Tibial nerve (tissue), 4 donors: ENCODE results near the gene ILF3.

ENCODE experiments used
- EP300 ChIP-seq, 2 donors: sonication (generic); formaldehyde crosslinking; IDR thresholded peaks; one replicate each; pipeline ENCODE4 v1.6.1; 2017; ENCODE audit warnings: antibody characterized with exemption in 2 of 2, mild to moderate bottlenecking in 1 of 2
- POLR2A ChIP-seq, 2 donors: fragments of 450-650 bp; IDR thresholded peaks; one replicate each; pipeline ENCODE4 v1.6.1; 2017; ENCODE audit warnings: antibody characterized with exemption in 2 of 2, mild to moderate bottlenecking in 2 of 2, moderate library complexity in 2 of 2
- TF ChIP-seq, protein P1 (sequence below), 5 experiments: fragments of 200-600 bp in 3 of 5; fragments of 450-650 bp in 2 of 5; sonication (generic) in 3 of 5; IDR thresholded peaks; one replicate each; pipeline ENCODE4 v1.5.1; 2016 to 2019; ENCODE audit warnings: antibody characterized with exemption in 5 of 5, mild to moderate bottlenecking in 3 of 5, moderate library complexity in 2 of 5

DNA sequence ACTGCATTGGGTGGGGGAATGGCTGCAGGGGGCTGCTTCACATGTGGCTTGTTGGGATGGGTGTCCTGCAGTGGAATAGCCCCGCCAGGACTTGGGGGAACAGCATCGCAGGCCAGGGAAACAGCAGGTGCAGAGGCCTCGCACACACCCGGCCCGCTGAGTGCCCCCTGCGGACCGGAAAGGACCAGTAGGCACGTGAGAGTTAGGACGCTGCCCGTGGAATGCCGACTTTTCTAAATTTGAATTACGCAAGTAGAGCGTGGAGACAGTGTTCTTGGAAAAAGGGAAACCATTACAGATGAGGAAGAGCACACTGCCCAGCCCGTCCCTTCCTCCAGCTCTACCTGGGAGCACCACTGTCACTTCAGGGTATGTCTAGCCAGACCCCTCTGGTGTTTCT, 75.3 kb downstream of the ILF3 start:
- TF ChIP-seq, protein P1, sequence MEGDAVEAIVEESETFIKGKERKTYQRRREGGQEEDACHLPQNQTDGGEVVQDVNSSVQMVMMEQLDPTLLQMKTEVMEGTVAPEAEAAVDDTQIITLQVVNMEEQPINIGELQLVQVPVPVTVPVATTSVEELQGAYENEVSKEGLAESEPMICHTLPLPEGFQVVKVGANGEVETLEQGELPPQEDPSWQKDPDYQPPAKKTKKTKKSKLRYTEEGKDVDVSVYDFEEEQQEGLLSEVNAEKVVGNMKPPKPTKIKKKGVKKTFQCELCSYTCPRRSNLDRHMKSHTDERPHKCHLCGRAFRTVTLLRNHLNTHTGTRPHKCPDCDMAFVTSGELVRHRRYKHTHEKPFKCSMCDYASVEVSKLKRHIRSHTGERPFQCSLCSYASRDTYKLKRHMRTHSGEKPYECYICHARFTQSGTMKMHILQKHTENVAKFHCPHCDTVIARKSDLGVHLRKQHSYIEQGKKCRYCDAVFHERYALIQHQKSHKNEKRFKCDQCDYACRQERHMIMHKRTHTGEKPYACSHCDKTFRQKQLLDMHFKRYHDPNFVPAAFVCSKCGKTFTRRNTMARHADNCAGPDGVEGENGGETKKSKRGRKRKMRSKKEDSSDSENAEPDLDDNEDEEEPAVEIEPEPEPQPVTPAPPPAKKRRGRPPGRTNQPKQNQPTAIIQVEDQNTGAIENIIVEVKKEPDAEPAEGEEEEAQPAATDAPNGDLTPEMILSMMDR (IDR thresholded peaks at IDR 0.05), result no peak
- no peak for TF ChIP-seq POLR2A (IDR thresholded peaks at IDR 0.05)
- peak in 1 of 2 donors; percentile 61 for TF ChIP-seq EP300 (IDR thresholded peaks at IDR 0.05)
